Ishikawa (cell line): ENCODE data around the gene ZNF493.

Experiments
- CEBPB ChIP-seq: IDR thresholded peaks from 2 replicates; pipeline ENCODE4 v1.6.1; 2012
- CREB1 ChIP-seq: IDR thresholded peaks from 2 replicates; pipeline ENCODE4 v1.6.1; 2012; ENCODE audit warnings: low read depth
- EGR1 ChIP-seq: IDR thresholded peaks from 2 replicates; pipeline ENCODE4 v1.6.1; 2012
- EP300 ChIP-seq: IDR thresholded peaks from 2 replicates; pipeline ENCODE4 v1.6.1; 2012; ENCODE audit warnings: borderline replicate concordance
- FOXM1 ChIP-seq: IDR thresholded peaks from 2 replicates; pipeline ENCODE4 v1.6.1; 2012; ENCODE audit warnings: low read depth, borderline replicate concordance
- MAX ChIP-seq: IDR thresholded peaks from 2 replicates; pipeline ENCODE4 v1.6.1; 2012
- NFIC ChIP-seq: IDR thresholded peaks from 2 replicates; pipeline ENCODE4 v1.6.1; 2012
- RAD21 ChIP-seq: IDR thresholded peaks from 2 replicates; pipeline ENCODE4 v1.6.1; 2012; ENCODE audit warnings: low read depth
- REST ChIP-seq: IDR thresholded peaks from 2 replicates; pipeline ENCODE4 v1.6.1; 2012; ENCODE audit warnings: low read depth, mild to moderate bottlenecking
- TAF1 ChIP-seq: IDR thresholded peaks from 2 replicates; pipeline ENCODE4 v1.6.1; 2012; ENCODE audit warnings: low read depth, mild to moderate bottlenecking
- TCF12 ChIP-seq: IDR thresholded peaks from 2 replicates; pipeline ENCODE4 v1.6.1; 2012; ENCODE audit warnings: low read depth
- TEAD4 ChIP-seq: IDR thresholded peaks from 2 replicates; pipeline ENCODE4 v1.6.1; 2012
- YY1 ChIP-seq: IDR thresholded peaks from 2 replicates; pipeline ENCODE4 v1.6.1; 2012; ENCODE audit warnings: low read depth
- ZBTB7A ChIP-seq: IDR thresholded peaks from 2 replicates; pipeline ENCODE4 v1.6.1; 2012; ENCODE audit warnings: low read depth
- TF ChIP-seq, protein P1 (sequence below): IDR thresholded peaks from 2 replicates; pipeline ENCODE4 v1.6.1; 2012

The ZNF493 gene

GRCh38 chr19:21451187-21451586, 54.3 kb downstream of the ZNF493 start:
- TF ChIP-seq CREB1 (no peak), NFIC (no peak), MAX (no peak), EP300 (no peak), CEBPB (no peak), TEAD4 (no peak), ZBTB7A (no peak), REST (no peak), FOXM1 (no peak), TCF12 (no peak)
- TF ChIP-seq, protein P1, sequence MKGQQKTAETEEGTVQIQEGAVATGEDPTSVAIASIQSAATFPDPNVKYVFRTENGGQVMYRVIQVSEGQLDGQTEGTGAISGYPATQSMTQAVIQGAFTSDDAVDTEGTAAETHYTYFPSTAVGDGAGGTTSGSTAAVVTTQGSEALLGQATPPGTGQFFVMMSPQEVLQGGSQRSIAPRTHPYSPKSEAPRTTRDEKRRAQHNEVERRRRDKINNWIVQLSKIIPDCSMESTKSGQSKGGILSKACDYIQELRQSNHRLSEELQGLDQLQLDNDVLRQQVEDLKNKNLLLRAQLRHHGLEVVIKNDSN = no peak

DNA sequence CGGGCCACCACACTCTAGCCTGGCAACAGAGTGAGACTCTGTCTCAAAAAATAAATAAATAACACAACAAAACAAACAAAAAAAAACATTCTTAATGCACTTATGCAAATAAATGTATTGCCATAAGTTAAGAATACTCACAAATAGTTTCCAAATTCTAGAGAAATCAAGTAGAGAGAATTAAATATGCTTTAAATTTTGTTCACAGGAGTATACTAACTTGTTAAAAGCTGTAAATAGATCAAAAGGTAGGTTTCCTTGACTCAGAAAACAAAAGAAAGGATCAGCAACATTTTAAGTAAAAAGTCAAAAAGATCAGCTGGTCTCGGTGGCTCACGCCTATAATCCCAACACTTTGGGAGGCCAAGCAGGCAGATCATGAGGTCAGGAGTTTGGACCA, 58.0 kb downstream of the ZNF493 start:
- TF ChIP-seq FOXM1 = no peak
- TF ChIP-seq TCF12 = no peak
- TF ChIP-seq RAD21 = no peak
- no peak for TF ChIP-seq TAF1
- TF ChIP-seq, protein P1 = no peak
- no peak for TF ChIP-seq TEAD4
- no peak for TF ChIP-seq NFIC
- TF ChIP-seq EGR1 = no peak
- no peak for TF ChIP-seq CEBPB
- TF ChIP-seq EP300 = no peak
- TF ChIP-seq ZBTB7A = no peak
- TF ChIP-seq YY1 = no peak
- no peak for TF ChIP-seq CREB1
- no peak for TF ChIP-seq MAX
- TF ChIP-seq REST = no peak

DNA sequence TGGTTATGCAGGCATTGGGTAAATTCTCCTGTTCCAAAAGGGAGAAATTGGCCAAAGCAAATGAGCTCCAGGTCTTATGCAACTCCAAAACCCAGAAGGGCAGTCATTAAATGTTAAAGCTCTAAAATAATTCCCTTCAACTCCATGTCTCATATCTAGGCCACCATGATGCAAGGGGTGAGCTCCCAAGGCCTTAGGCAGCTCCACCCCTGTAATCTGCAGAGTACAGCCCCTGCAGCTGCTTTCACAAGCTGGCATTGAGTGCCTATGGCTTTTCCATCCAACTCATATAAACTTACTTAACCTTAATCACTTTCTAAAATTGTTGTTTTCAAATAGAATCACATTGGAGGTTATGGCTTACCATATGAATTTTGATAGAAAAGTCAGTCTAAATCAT, 63.8 kb downstream of the ZNF493 start:
- TF ChIP-seq TCF12 (no peak), TEAD4 (no peak), FOXM1 (no peak), TAF1 (no peak), CREB1 (no peak), RAD21 (no peak), EP300 (no peak), NFIC (no peak), CEBPB (no peak), EGR1 (no peak), ZBTB7A (no peak), REST (no peak), MAX (no peak), YY1 (no peak)
- TF ChIP-seq, protein P1 = no peak

DNA sequence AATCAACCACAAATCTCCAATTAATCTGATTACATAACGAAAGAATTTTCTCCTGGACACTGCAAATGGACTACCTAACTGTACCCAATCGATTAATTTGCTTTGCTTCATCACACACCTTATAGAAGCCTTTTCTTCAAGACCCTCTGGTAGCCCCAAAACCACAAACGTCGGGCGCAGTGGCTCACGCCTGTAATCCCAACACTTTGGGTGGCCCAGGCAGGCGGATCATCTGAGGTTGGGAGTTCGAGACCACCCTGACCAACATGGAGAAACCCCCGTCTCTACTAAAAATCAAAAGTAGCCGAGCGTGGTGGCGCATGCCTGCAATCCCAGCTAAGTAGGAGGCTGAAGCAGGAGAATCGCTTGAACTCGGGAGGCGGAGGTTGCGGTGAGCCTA, 65.6 kb downstream of the ZNF493 start:
- no peak for TF ChIP-seq CEBPB
- TF ChIP-seq TCF12 = no peak
- TF ChIP-seq REST = no peak
- no peak for TF ChIP-seq EP300
